SU-DHL-6 (cell line): ENCODE results near the gene MED26.

Experiments
- H2AFZ ChIP-seq: fragments of 200-600 bp; sonication (generic); 2 replicates; pipeline ENCODE4 v1.6.1; 2014; ENCODE audit warnings: low read depth, mild to moderate bottlenecking, moderate library complexity, mixed read lengths, antibody characterized with exemption, low read length; ENCODE audit not compliant: severe bottlenecking
- H3F3A ChIP-seq: fragments of 200-600 bp; shearing (Covaris generic); 2 replicates; pipeline ENCODE4 v1.6.0; 2016; ENCODE audit warnings: antibody characterized with exemption, mild to moderate bottlenecking; ENCODE audit not compliant: insufficient read depth
- H3K27ac ChIP-seq: fragments of 200-600 bp; sonication (generic); 2 replicates; pipeline ENCODE4 v1.5.1; 2016; ENCODE audit warnings: low read depth, mild to moderate bottlenecking, low read length, moderate library complexity, mixed read lengths
- H3K27me3 ChIP-seq: fragments of 200-600 bp; sonication (generic), shearing (Covaris generic); 2 replicates; pipeline ENCODE4 v1.6.0; 2014; ENCODE audit warnings: mild to moderate bottlenecking, low read length
- H3K36me3 ChIP-seq: fragments of 200-600 bp; sonication (generic); 2 replicates; pipeline ENCODE4 v1.6.1; 2014; ENCODE audit warnings: mild to moderate bottlenecking, low read length, mixed read lengths
- H3K4me2 ChIP-seq: fragments of 300-600, 200-600 bp; shearing (Covaris generic), sonication (generic); 2 replicates; pipeline ENCODE4 v1.6.0; 2014; ENCODE audit warnings: low read length, low read depth, mild to moderate bottlenecking; ENCODE audit not compliant: poor library complexity, severe bottlenecking
- H3K4me3 ChIP-seq: fragments of 200-600 bp; sonication (generic); 2 replicates; pipeline ENCODE4 v1.5.1; 2014; ENCODE audit warnings: antibody characterized with exemption, low read length, mild to moderate bottlenecking, mixed read lengths; ENCODE audit not compliant: insufficient read depth, poor library complexity, severe bottlenecking
- H3K79me2 ChIP-seq: fragments of 200-600 bp; sonication (generic); 2 replicates; pipeline ENCODE4 v1.6.1; 2014; ENCODE audit warnings: mild to moderate bottlenecking, low read length, moderate library complexity; ENCODE audit not compliant: insufficient read depth
- H3K9ac ChIP-seq: fragments of 200-600 bp; sonication (generic); 2 replicates; pipeline ENCODE4 v1.7.0; 2014; ENCODE audit warnings: mild to moderate bottlenecking, low read length
- H3K9me2 ChIP-seq: fragments of 200-600 bp; sonication (generic); replicated peaks from 2 replicates; pipeline ENCODE4 v1.6.1; 2014; ENCODE audit warnings: low read length; ENCODE audit not compliant: insufficient read depth
- H3K9me3 ChIP-seq: fragments of 200-600 bp; sonication (generic); 2 replicates; pipeline ENCODE4 v1.6.1; 2014; ENCODE audit warnings: low read length, mixed read lengths; ENCODE audit not compliant: insufficient read depth
- H4K20me1 ChIP-seq: fragments of 200-600 bp; sonication (generic); 2 replicates; pipeline ENCODE4 v1.6.1; 2014; ENCODE audit warnings: low read depth, mild to moderate bottlenecking, antibody characterized with exemption, low read length, moderate library complexity, mixed read lengths
- EZH2phosphoT487 ChIP-seq: fragments of 200-600 bp; sonication (generic), shearing (Covaris generic); conservative IDR thresholded peaks from 2 replicates; pipeline ENCODE4 v1.6.1; 2018; ENCODE audit warnings: mild to moderate bottlenecking, antibody characterized with exemption, low read length, moderate library complexity, mixed read lengths
- TF ChIP-seq, protein P1 (sequence below): fragments of 200-600 bp; sonication (generic); IDR thresholded peaks from one replicate; pipeline ENCODE4 v1.5.1; 2017; ENCODE audit warnings: antibody characterized with exemption, mild to moderate bottlenecking, low read length, moderate library complexity; ENCODE audit not compliant: insufficient read depth, poor library complexity, severe bottlenecking

MED26 gene

DNA sequence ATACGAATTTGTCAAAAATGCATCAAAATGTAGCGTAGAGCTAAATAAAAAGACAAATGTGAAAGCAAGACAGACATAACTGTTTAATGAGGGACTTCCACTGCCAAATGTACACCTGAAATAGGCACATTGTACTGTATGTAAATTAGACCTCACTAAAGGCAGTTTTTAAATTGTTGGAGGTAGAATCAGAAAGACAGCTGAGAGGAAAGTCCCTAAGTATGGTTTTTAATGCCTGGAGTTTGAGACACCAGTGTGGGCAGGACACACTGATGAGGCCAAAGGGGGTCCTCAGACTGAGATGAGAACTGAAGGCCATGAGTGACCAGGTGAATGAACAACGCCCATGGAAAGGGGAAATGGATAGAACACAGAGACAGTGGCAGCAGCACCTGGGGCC, 22.9 kb downstream of the MED26 start:
- Histone ChIP-seq H3K27me3 (no peaks in the 10 kb centered on the region), H3K9ac (peak overlapping the region; percentile 16), H3K4me2 (peak overlapping the region; percentile 52), H4K20me1 (peaks cover 5% of the 10 kb centered on the region; the same call in 1 of the 2 replicates), H2AFZ (no peak overlapping the region), H3K9me2 (no peaks in the 10 kb centered on the region), H3K27ac (peak overlapping the region; percentile 80), H3K79me2 (peaks cover 100% of the 10 kb centered on the region), H3K4me3 (no peak overlapping the region), H3K36me3 (no peaks in the 10 kb centered on the region), H3F3A (peaks cover 22% of the 10 kb centered on the region), H3K9me3 (no peaks in the 10 kb centered on the region)
- TF ChIP-seq EZH2phosphoT487 = no peak
- TF ChIP-seq, protein P1, sequence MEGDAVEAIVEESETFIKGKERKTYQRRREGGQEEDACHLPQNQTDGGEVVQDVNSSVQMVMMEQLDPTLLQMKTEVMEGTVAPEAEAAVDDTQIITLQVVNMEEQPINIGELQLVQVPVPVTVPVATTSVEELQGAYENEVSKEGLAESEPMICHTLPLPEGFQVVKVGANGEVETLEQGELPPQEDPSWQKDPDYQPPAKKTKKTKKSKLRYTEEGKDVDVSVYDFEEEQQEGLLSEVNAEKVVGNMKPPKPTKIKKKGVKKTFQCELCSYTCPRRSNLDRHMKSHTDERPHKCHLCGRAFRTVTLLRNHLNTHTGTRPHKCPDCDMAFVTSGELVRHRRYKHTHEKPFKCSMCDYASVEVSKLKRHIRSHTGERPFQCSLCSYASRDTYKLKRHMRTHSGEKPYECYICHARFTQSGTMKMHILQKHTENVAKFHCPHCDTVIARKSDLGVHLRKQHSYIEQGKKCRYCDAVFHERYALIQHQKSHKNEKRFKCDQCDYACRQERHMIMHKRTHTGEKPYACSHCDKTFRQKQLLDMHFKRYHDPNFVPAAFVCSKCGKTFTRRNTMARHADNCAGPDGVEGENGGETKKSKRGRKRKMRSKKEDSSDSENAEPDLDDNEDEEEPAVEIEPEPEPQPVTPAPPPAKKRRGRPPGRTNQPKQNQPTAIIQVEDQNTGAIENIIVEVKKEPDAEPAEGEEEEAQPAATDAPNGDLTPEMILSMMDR = no peak

DNA sequence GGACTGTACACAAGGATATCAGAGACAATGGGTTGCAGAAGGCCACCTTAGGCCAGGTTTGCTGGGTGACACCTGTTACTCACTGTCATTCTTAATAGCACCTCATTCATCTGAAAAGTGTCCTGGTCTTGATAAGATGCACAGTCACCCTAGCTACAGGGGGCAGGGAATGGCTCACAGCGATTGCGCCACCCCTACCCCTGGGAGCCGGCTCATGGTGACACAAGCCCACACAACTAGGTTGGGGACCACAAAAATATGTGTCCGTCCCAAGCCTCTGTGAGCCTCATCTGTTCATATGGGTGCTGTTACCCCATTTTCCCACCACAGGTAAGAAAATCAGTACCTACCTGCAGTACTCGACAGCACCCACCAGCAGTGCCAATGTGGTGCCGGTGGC, 23.4 kb downstream of the MED26 start:
- no peaks in the 10 kb centered on the region for H3K9me3 ChIP-seq
- no peak overlapping the region for H2AFZ ChIP-seq
- peak overlapping the region; percentile 80 for H3K27ac ChIP-seq
- peaks cover 22% of the 10 kb centered on the region for H3F3A ChIP-seq
- H3K79me2 ChIP-seq = peaks cover 99% of the 10 kb centered on the region
- peaks cover 3% of the 10 kb centered on the region; the same call in 1 of the 2 replicates for H4K20me1 ChIP-seq
- TF ChIP-seq EZH2phosphoT487 = no peak
- TF ChIP-seq, protein P1 = no peak
- no peaks in the 10 kb centered on the region for H3K9me2 ChIP-seq
- no peaks in the 10 kb centered on the region for H3K36me3 ChIP-seq
- no peak overlapping the region for H3K4me3 ChIP-seq
- H3K27me3 ChIP-seq = no peaks in the 10 kb centered on the region
- H3K4me2 ChIP-seq = peak overlapping the region; percentile 52
- H3K9ac ChIP-seq = peak overlapping the region; percentile 16; the same call in 1 of the 2 replicates

DNA sequence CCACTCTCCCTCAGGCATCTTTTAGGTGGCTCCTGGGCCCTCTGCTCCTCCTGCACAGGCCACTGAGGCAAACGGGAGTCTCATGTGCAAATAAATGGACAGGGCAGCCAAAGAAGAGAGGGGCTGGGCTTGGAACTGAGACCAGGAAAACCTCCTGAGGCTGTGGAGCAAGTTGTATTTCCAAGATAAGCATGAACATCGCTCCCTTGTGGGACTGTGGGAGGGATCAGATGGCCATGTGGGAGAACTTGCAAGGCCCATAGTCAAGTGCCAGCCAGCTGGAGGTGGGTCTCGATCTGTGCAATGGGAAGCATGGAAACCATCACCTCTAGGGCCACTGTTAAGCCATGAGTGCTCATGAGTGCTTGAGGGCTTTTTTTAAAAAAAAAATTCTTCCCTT, 24.9 kb downstream of the MED26 start:
- Histone ChIP-seq H3F3A (peaks cover 24% of the 10 kb centered on the region), H2AFZ (no peak overlapping the region), H3K9me3 (no peaks in the 10 kb centered on the region), H3K27ac (peak overlapping the region; percentile 80; the same call in 1 of the 2 replicates), H3K36me3 (no peaks in the 10 kb centered on the region), H3K4me3 (no peak overlapping the region), H3K79me2 (peaks cover 99% of the 10 kb centered on the region), H3K4me2 (no peak overlapping the region), H3K27me3 (no peaks in the 10 kb centered on the region), H3K9me2 (no peaks in the 10 kb centered on the region), H4K20me1 (no peaks in the 10 kb centered on the region), H3K9ac (no peak overlapping the region)
- no peak for TF ChIP-seq EZH2phosphoT487
- TF ChIP-seq, protein P1 = no peak
